HEK293T (cell line): Measurements from ENCODE around the gene LEFTY1.

Experiments used
- BHLHE40 ChIP-seq: fragments of 450-650 bp; IDR thresholded peaks from 2 replicates; pipeline ENCODE4 v1.6.1; 2016; ENCODE audit warnings: mild to moderate bottlenecking, moderate library complexity, borderline replicate concordance
- CTBP1 ChIP-seq: fragments of 450-650 bp; IDR thresholded peaks from 2 replicates; pipeline ENCODE4 v1.6.1; 2016; ENCODE audit warnings: borderline replicate concordance
- FOXA1 ChIP-seq: fragments of 450-650 bp; IDR thresholded peaks from 2 replicates; pipeline ENCODE4 v1.6.1; 2016; ENCODE audit warnings: mild to moderate bottlenecking
- FOXK2 ChIP-seq: fragments of 450-650 bp; IDR thresholded peaks from 2 replicates; pipeline ENCODE4 v1.6.1; 2016; ENCODE audit warnings: mild to moderate bottlenecking
- FOXM1 ChIP-seq: fragments of 450-650 bp; IDR thresholded peaks from 2 replicates; pipeline ENCODE4 v1.6.1; 2017; ENCODE audit warnings: mild to moderate bottlenecking, borderline replicate concordance
- HDGF ChIP-seq: fragments of 450-650 bp; IDR thresholded peaks from 2 replicates; pipeline ENCODE4 v1.6.1; 2017; ENCODE audit warnings: antibody characterized with exemption, borderline replicate concordance
- NFRKB ChIP-seq: fragments of 450-650 bp; IDR thresholded peaks from 2 replicates; pipeline ENCODE4 v1.6.1; 2016; ENCODE audit warnings: mild to moderate bottlenecking, moderate library complexity
- SP1 ChIP-seq: fragments of 450-650 bp; IDR thresholded peaks from 2 replicates; pipeline ENCODE4 v1.6.1; 2017
- SUZ12 ChIP-seq: fragments of 450-650 bp; IDR thresholded peaks from 2 replicates; pipeline ENCODE4 v1.6.1; 2016; ENCODE audit warnings: mild to moderate bottlenecking
- ZNF384 ChIP-seq: fragments of 450-650 bp; IDR thresholded peaks from 2 replicates; pipeline ENCODE4 v1.6.1; 2016

GRCh38 chr1:225923692-225924555 lies 35.0 kb upstream of the LEFTY1 start, which contains the start of gene PYCR2:
- TF ChIP-seq BHLHE40 (no peak), CTBP1 (no peak), SP1 (no peak), FOXK2 (no peak), FOXA1 (no peak), ZNF384 (no peak), NFRKB (no peak), SUZ12 (no peak), FOXM1 (no peak), HDGF (no peak)
